Left colon (tissue), 2 donors: Measurements from ENCODE around the gene MTERF2. TPM values are rescaled to one million over a fixed set of nuclear protein-coding genes. Genes with fewer than 3 reads are reported as not detected.
"Not testable (repeated sequence)": the region's sequence is repeated elsewhere in the genome, so short reads cannot be mapped to it uniquely, and the experiment has no call there.

ENCODE experiments used
- ATAC-seq: fragments of 200-7000 bp; cut with Tn5 transposase; one replicate; pipeline ENCODE4 v1.9.1; 2020; ENCODE audit warnings: mild to moderate bottlenecking, moderate library complexity
- DNase-seq, 2 donors: peaks; one replicate each; pipeline ENCODE4 v3.0.0-alpha.2; 2020
- intact Hi-C, 2 donors: fragments of 100-400 bp; cut with DNase I in 1 of 2; cut with micrococcal nuclease in 1 of 2; formaldehyde crosslinking; loops; one replicate each; pipeline versions ENCODE4 v1.11.2 to v1.14.0; 2022; cut with DNase I, micrococcal nuclease
- long read RNA-seq: library from polyadenylated mRNA; unstranded; transcript quantifications from one replicate; pipeline ENCODE4 v2.0.0, GENCODE V29; 2021
- total RNA-seq, 2 donors: library from RNA; stranded (reverse); fragmentation: NEBNext Ultra II Directional; extraction: Animal tissue kit (Norgen Biotek cat#: 25700); gene quantifications; one replicate each; pipeline ENCODE4 v1.2.1, GENCODE V29; 2021
- donor health status: DM: no; HTN: no; CAD: no.
- donor health status: DM: yes; HTN: yes; CAD: no.

Gene MTERF2
- 10 to 100 TPM in 1 of 2 donors, 1 to 10 TPM in 1; 7.7 to 10.6 TPM for total RNA-seq
- long read RNA-seq, transcript MTERF2-201 (3 exons, 1,790 nt) = major isoform, 10 of 15 reads
- long read RNA-seq, partial matches to known transcripts = 0 of 15 reads
- long read RNA-seq, other reads (novel, unspliced or antisense) = 2 of 15 reads

- ATAC-seq = peak; percentile 99
- intact Hi-C loops = no loop called here
- peak; percentile 89 to 93 for DNase-seq
Measured at GRCh38 chr12:106986625-106987389, at the start of gene MTERF2. Gene MTERF2, minus strand, starts transcription at chr12:106987146. Its CDS starts 8,432 bp downstream, at chr12:106978714.

- DNase-seq (no peak), ATAC-seq (no peak)
- intact Hi-C loops = no loop called here
Measured at GRCh38 chr12:107035733-107036132, 48.8 kb upstream of the MTERF2 start.

- no peak for ATAC-seq
- no peak for DNase-seq
- intact Hi-C loops = no loop called here
Measured at GRCh38 chr12:107033758-107034739, 47.1 kb upstream of the MTERF2 start.

DNA sequence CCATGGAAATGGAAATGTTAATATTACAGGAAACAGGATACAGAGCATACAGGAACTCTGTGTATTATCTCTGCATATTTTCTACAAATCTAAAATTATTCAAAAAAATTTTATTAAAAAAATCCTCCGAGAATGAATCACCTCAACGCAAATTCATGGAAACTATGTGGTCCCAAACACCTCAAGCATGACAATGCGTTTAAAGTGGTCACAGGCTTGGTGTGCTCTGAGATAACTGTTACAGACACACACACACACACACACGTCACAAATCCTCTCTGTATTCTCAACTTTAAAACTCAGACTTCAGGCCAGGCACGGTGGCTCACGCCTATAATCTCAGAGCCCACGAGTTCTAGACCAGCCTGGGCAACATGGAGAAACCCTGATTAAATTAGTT is 45.3 kb upstream of the MTERF2 start:
- DNase-seq (no peak), ATAC-seq (no peak)
- intact Hi-C loops = no loop called here

- no peak for ATAC-seq
- intact Hi-C loops = no loop called here
- no peak for DNase-seq
Measured at GRCh38 chr12:107031061-107031460, 44.1 kb upstream of the MTERF2 start.

DNA sequence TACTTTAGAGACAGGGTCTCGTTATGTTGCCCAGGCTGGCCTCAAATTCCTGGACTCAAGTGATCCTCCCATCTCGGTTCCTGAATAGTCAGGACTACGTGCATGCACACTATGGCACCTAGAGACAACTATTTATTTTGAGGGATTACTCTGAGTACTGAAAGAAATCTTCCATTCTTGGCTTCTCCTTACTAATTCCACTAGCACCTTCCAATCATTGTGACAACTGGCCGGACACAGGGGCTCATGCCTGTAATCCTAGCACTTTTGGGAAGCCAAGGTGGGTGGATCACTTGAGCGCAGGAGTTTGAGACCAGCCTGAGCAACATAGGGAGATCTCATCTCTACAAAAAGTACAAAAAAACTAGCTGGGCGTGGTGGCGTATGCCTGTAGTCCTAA is 42.1 kb upstream of the MTERF2 start:
- intact Hi-C loops = no loop called here
- ATAC-seq (no peak), DNase-seq (no peak)

- ATAC-seq = peak; percentile 96
- intact Hi-C loops = no loop called here
- DNase-seq = no peak
Measured at GRCh38 chr12:107027636-107028053, 40.7 kb upstream of the MTERF2 start.

DNA sequence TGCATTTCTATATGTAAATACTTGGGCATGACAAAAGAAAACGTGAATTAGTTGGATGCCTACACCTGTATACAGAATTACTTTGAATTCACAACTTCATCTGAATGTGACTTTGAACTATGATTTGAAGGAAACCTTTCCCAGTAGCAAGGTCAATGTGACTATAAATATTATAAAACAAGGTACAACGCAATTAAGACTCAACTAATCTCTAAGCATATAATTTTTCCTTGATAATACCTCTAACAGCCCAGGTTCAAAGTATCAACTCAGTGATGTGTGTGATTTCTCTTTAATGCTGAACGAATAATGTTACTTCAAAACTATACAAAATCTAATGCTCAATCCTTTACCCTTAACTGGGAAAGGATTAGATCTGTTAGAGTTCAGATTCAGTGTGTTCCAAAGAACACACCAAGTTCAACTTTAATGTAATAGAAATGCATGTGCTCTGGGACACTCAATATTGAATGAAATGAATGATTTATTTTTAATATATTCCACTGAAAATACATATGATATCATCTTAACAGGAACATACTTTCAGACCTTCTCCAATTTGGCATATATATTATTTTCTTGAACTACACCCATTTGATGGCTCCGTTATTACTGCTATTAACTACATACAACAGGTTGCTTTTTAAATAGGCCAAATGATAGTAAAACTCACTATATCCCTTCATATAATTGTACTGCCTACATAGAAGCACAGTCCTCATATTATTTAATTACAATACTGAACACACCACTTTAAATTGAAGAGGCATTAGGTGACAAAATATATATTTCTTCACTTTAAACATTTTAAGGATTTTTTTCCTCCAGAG is 40.1 kb upstream of the MTERF2 start:
- intact Hi-C loops = no loop called here
- DNase-seq = no peak
- peak; percentile 23 for ATAC-seq

DNA sequence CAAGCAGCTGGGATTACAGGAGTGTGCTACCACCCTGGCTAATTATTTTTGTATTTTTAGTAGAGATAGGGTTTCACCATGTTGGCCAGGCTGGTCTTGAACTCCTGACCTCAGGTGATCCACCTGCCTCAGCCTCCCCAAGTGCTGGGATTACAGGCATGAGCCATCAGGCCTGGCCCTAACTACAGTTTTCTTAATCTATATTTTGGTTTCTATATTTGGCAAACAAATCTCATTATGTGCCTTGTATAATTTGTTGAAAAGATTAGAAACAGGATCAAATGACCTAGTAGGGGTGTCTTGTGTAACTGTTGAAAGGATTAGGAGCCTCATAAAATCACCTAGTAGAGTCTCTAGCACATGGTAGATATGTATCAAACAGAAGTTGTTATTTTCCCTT is 39.4 kb upstream of the MTERF2 start:
- DNase-seq, intact Hi-C loops, ATAC-seq: not testable (repeated sequence)

DNA sequence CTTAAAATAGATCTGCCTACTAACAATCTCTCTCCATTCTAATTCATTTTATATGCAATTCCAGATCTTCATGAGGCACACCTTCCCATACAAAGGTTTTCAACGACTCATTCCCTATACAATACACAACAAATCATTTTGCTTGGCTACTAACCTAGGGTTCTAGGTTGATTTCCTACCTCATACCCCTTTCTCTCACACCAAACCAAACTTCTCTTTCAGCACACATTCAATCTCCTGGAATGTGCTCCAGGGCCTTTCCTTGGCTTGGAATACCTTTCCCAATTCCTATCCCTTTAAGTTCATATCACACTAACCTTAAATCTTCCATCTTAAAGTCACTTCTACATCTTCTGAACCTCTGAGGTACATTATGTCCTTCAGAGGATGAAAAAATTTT is 38.7 kb upstream of the MTERF2 start:
- no peak for ATAC-seq
- no peak for DNase-seq
- intact Hi-C loops = no loop called here

GRCh38 chr12:107019546-107019945 is 32.6 kb upstream of the MTERF2 start:
- intact Hi-C loops = no loop called here
- no peak for ATAC-seq
- no peak for DNase-seq

GRCh38 chr12:107017042-107017441 is 30.1 kb upstream of the MTERF2 start:
- intact Hi-C loops = no loop called here
- DNase-seq (no peak), ATAC-seq (no peak)

GRCh38 chr12:107014055-107014454 is 27.1 kb upstream of the MTERF2 start:
- intact Hi-C loops = no loop called here
- DNase-seq (peak; percentile 11 to 44), ATAC-seq (peak; percentile 100)

DNA sequence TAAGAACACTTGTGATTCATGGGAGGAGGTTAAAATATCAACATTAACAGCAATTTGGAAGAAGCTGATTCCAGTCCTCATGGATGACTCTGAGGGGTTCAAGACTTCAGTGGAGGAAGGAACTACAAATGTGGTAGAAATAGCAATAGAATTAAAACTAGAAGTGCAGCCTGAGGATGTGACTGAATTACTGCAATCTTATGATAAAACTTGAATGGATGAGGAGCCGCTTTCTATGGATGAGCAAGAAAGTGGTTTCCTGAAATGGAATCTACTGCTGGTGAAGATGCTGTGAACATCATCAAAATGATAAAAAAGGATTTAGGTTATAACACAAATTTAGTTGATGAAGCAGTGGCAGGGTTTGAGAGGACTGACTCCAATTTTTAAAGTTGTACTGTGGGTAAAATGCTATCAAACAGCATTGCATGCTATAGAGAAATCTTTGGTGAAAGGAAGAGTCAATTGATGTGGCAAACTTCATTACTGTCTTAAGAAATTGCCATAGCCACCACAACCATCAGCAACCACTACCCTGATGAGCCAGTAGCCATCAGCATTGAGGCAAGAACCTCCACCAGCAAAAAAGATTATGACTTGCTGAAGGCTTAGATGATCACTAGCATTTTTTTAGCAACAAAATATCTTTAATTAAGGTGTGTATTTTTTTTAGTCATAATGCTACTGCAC is 25.9 kb upstream of the MTERF2 start:
- intact Hi-C loops = no loop called here
- ATAC-seq (no peak), DNase-seq (no peak)

- intact Hi-C loops = no loop called here
- DNase-seq = no peak
- ATAC-seq = no peak
Measured at GRCh38 chr12:107011519-107011918, 24.6 kb upstream of the MTERF2 start.

- intact Hi-C loops = no loop called here
- DNase-seq = no peak
- ATAC-seq = no peak
Measured at GRCh38 chr12:107007411-107007810, 20.5 kb upstream of the MTERF2 start.

DNA sequence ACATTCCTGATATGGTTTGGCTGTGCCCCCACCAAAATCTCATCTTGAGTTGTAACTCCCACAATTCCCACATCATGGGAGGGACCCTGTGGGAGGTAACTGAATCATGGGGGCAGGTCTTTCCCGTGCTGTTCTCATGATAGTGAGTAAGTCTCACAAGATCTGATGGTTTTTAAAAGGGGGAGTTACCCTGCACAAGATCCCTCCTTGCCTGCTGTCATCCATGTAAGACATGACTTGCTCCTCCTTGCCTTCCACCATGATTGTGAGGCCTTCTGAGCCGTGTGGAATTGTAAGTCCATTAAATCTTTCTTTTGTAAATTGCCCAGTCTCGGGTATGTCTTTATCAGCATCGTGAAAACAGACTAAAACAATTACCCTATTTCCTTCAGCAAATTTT is 15.7 kb upstream of the MTERF2 start:
- ATAC-seq, intact Hi-C loops, DNase-seq: not testable (repeated sequence)

- DNase-seq (no peak), ATAC-seq (no peak)
- intact Hi-C loops = no loop called here
Measured at GRCh38 chr12:106999446-106999845, 12.5 kb upstream of the MTERF2 start.
